Endothelial cell of umbilical vein (primary cell): ENCODE results near the gene AGGF1.

ENCODE experiments used
- CTCF ChIP-seq, 2 donors: IDR thresholded peaks; 1 replicate in 1 of 2; 2 replicates in 1 of 2; pipeline ENCODE4 v1.5.1; 2011; ENCODE audit warnings: low read length in 2 of 2, mild to moderate bottlenecking in 2 of 2, moderate library complexity in 2 of 2, control low read depth in 1 of 2, inconsistent platforms in 1 of 2, low read depth in 1 of 2; ENCODE audit not compliant: insufficient read depth in 1 of 2; ENCODE audit errors: extremely low read depth in 1 of 2
- EZH2 ChIP-seq: IDR thresholded peaks from 2 replicates; pipeline ENCODE4 v1.6.1; 2012; ENCODE audit warnings: borderline replicate concordance, low read depth, mild to moderate bottlenecking, moderate library complexity, low read length, inconsistent platforms; ENCODE audit not compliant: severe bottlenecking
- FOS ChIP-seq: IDR thresholded peaks from 2 replicates; pipeline ENCODE4 v1.6.1; 2011; ENCODE audit warnings: mild to moderate bottlenecking, low read length, moderate library complexity, borderline replicate concordance; ENCODE audit not compliant: insufficient read depth
- GATA2 ChIP-seq: IDR thresholded peaks from 2 replicates; pipeline ENCODE4 v1.7.0; 2011; ENCODE audit warnings: low read depth, mild to moderate bottlenecking, moderate library complexity, mixed read lengths, low read length; ENCODE audit not compliant: insufficient read length, insufficient read depth
- MAX ChIP-seq: IDR thresholded peaks from 2 replicates; pipeline ENCODE4 v1.6.1; 2011; ENCODE audit not compliant: insufficient read depth, insufficient read length
- MYC ChIP-seq: IDR thresholded peaks from one replicate; pipeline ENCODE4 v1.6.1; 2011; ENCODE audit warnings: mild to moderate bottlenecking, low read depth, low read length
- POLR2A ChIP-seq: IDR thresholded peaks from 2 replicates; pipeline ENCODE4 v1.6.1; 2012; ENCODE audit warnings: low read depth, mild to moderate bottlenecking, control low read depth, low read length
- POLR2AphosphoS5 ChIP-seq: IDR thresholded peaks from 2 replicates; pipeline ENCODE4 v1.6.1; 2012; ENCODE audit warnings: low read depth, mild to moderate bottlenecking, control low read depth, low read length, moderate library complexity; ENCODE audit not compliant: insufficient read depth

- no peak for TF ChIP-seq CTCF (IDR thresholded peaks at IDR 0.05; ENCODE audit: extremely low read depth in 1 of 2, insufficient read depth in 1 of 2, low read depth in 1 of 2, low read length in 2 of 2)
- TF ChIP-seq POLR2AphosphoS5, result no peak
- no peak for TF ChIP-seq POLR2A
- TF ChIP-seq EZH2, result no peak
- TF ChIP-seq MYC, result no peak
- TF ChIP-seq GATA2, result no peak
- no peak for TF ChIP-seq FOS
- no peak for TF ChIP-seq MAX
Measured at GRCh38 chr5:77010243-77010642, 20.0 kb upstream of the AGGF1 start.
